GM21786 (cell line): ENCODE measurements around the gene TRUB2.

Experiments
- ATAC-seq: cut with Tn5 transposase; IDR thresholded peaks from one replicate; pipeline ENCODE4 v1.9.1; 2021; ENCODE audit not compliant: unreplicated experiment

The TRUB2 gene, protein sequence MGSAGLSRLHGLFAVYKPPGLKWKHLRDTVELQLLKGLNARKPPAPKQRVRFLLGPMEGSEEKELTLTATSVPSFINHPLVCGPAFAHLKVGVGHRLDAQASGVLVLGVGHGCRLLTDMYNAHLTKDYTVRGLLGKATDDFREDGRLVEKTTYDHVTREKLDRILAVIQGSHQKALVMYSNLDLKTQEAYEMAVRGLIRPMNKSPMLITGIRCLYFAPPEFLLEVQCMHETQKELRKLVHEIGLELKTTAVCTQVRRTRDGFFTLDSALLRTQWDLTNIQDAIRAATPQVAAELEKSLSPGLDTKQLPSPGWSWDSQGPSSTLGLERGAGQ

DNA sequence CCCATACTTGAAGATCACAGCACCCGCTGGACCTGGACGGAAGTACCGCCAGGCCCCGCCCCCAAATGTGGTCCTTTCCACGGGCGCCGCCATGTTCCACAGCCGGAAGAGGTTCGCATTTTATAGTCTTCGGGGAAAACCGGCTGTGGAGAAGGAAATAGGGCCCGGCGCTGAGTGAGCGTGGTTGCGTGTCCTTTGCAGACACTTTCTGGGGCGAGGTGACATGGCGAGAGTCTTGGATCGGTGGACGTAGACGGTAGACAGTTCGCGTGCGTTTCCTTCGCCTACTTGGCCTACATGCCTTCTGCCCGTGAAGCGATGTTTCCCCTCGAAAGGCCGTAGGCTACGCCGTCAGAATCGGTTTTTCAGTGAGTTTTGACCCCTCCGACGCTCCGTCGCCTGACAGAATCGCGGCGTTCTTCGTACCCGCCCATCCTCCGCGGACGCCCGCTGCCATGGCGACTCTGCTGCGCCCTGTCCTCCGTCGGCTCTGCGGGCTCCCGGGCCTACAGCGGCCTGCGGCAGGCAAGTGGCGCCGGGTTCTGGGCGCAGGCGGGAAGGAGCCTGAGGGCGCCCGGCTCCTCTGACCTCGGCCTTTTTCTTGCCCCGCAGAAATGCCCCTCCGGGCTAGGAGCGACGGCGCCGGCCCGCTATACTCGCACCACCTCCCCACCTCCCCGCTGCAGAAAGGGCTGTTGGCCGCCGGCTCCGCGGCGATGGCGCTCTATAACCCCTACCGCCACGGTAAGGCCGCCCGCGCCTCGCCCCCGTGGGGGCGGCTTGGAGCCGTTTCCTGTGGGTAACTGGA is at the start of gene TRUB2, which contains the start of gene COQ4:
TSS of gene TRUB2 (minus strand) at position 44 of the 808 bp plus-strand sequence. CDS start at position 5, 39 bp downstream.
TSS of gene COQ4 (plus strand) at position 436 of the 808 bp plus-strand sequence. CDS start at position 456, 20 bp downstream.
- ATAC-seq = peak; percentile 80

DNA sequence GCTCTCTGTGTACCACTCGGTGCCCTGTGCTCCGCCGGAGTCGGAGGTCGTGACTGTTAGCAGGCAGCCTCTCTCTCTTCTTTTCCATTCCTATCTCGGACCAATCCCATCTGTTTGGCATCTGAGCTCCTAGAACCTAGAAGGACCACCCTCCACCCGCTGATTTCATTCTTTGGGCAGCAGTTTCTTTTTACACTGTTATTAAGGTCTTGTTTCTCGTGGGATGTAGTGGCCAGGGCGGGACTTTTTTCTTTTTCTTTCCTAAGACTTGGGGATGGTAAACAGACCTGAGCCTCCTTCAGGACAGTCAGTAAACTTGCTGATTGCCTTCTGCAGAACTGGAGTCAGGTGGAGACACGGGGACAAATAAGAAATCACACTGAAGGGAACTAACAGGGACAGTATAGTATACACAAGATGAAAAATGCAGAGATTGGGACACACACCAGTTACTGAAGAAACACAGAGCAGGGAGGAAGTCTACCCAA is 49.4 kb upstream of the TRUB2 start:
- no peak for ATAC-seq

DNA sequence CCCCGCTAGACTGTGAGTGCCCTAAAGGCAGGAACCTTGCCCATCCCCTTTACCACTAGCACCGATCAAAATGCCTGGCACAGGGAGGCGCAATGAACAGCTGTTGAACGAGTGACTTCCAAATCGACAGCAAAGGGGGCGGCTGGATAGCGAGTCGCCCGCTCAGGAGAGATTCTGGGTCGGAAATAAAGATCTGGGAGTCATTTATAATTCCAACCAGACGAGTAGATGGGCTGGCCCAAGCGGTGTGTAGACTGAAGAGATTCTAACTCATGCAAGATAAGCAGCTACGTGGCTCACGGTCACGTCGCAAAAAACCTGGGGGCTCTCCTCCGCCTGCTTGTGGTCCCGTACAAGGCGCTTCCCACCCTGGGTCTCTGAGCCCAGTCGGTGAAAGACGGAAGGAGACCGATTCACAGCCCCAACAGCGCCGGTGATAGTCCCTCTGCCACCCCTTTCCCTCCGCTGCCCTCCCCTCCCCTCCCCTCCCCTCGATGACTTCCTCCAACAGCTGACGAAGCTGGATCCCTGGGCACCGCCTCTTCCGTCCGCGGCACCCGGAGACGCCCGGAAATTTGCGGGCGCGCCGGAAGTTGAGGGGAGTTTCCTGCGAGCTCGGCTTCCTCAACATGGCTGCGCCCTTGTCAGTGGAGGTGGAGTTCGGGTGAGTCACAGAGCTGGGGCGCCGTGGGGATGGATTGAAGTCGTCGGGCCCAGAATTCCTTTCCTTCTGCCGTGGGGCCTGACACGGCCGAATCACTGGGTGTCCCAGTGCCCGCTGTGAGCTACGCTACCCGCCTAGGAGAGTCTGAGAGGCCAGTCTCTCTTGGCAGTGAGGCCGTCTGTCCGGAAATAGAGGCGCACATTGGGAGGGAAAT is 48.7 kb upstream of the TRUB2 start, which contains the start of gene URM1:
TSS of gene URM1 (plus strand) at position 623 of the 878 bp plus-strand sequence. CDS start at position 630, 7 bp downstream.
- ATAC-seq = peak; percentile 93

DNA sequence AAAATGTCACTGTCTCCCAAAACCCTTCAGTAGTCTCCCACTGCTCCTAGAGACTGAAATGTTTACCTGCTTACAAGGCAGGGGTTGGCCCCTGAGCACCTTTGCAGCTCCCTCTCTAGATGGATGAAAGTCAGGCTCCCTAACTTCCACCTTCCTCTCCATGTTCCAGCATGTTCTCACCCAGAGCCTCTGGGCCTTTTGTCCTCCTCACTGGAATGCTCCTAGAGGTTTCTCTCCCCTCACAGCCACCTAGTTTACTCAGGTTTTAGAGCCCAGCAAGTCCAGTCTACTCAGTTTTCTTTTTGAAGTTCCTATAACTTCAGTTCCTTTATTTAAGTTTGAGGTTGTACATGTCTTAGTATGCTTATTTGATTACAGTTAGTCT is 48.1 kb upstream of the TRUB2 start:
- ATAC-seq = no peak

DNA sequence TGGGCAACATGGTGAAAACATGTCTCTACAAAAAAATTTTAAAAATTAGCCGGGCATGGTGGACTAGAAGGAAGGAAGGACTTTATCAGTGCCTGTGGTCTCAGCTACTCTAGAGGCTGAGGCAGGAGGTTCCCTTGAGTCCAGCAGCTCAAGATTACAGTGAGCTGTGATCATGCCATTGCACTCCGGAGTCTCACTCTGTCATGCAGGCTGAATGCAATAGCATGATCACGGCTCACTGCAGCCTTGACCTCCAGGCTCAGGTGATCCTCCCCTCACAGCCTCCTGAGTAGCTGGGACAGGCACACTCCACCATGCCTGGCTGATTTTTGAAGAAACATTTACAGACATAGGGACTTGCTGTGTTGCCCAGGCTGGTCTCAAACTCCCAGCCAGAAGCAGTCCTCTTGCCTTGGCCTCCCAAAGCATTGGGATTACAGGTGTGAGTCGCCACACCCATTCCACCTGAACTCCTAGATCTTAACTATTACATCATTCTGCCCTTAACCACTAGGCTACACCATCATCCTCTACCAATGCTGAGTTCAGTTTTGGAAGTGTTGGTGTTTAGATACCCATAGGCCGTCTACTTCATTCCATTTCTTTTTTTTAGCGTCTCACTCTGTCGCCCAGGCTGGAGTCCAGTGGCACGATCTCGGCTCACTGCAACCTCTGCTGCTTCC is 46.9 kb upstream of the TRUB2 start:
- no peak for ATAC-seq

DNA sequence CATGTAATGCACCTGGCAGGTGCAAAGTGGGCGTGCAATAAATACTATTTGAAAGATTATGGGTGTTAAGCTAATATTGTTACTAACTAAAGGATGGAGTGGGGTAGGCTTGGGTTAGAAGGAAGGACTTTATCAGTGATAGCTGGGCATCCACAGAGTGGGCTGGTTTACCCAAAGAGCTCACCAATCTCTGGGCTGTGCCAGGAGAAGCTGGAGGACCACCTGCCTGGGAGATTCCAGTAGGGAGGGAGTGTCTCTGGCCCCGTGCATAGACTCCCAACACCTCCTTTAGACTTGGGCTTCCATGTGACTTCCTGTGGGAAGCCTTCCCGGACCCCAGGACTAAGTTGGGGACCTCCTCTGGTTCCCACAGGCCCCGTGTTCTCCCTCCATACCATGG is 43.3 kb upstream of the TRUB2 start:
- no peak for ATAC-seq

DNA sequence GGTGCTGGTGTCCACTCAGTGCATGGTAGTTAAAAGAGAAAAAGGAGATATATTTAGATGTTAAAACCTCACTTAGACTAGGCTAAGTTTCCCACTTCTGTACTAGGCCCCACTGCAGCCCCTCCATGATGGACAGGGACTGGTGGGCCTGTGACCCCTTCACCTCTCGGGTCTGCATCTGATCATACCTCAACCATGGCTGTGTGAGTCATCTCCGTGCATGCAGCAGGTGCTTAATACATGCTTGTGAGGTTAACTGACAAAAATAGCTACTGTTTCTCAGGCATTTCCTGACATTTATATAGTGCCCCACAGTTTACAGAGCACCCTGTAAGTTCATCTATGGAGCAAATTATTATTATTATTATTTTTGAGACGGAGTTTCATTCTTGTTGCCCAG is 40.5 kb upstream of the TRUB2 start:
- no peak for ATAC-seq

DNA sequence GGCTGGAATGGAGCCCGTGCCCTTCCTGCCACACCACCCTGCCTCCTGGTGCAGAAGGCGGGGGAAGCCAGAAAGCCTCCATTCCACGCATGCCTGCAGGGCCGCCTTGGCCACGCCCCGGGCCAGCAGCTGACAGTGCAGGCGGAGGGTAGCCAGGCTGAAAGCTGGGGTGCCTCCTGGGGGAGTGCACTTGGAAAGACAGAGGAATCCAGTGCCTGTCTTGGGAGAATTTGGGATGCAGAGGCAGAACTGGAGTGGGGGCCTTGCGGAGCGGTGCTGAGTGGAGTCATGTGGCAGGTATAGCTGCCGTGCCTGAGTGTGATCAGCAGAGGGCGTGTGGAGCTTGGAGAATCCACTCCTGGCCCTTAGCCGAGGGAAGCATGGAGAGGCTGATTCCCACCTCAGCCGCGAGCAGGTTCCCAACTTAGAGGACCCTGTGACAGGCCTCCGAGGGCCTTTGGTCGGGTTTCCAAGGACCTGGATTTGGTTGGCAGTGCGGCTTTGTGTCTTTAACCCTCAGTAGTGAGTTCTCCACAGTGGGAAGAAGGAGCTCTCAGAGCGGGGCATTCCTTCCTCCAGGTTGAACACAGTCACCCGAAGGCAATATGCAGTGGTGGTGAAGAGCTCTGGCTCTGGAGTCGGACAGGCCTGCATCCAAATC is 39.9 kb upstream of the TRUB2 start:
- ATAC-seq = peak; percentile 70

DNA sequence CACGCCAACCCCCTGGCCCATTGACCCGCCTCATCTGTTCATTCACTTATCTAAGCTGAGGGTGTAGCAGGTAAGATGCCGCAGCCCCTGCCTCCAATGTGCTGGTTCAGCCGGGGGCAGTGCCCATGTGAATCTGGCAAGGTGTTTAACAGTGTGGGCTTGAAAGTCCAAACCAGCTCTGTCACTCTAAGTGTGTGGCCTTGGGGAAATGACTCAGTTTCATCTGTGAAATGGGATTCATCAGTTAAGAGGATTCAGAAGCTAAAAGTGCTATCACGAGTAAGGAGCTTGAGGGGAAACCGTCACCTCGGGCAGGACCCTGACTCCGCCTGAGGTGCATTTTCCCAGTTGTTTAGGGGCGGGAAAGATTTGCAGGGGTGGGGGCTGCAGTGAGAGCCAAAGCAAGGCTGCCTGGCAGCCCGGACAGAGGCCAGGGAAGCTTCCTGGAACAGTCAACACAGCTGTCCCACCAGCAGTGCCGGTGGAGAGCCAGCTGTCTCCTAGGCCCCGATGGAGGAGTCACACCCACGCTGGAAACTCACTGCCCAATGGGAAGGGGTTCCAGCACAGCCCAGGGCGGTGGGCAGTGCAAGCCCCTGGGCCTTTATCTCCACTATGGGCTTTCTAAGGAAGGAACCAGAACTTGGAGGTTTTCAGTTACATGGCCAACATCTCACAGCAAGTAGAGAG is 39.2 kb upstream of the TRUB2 start:
- ATAC-seq = peak; percentile 14

DNA sequence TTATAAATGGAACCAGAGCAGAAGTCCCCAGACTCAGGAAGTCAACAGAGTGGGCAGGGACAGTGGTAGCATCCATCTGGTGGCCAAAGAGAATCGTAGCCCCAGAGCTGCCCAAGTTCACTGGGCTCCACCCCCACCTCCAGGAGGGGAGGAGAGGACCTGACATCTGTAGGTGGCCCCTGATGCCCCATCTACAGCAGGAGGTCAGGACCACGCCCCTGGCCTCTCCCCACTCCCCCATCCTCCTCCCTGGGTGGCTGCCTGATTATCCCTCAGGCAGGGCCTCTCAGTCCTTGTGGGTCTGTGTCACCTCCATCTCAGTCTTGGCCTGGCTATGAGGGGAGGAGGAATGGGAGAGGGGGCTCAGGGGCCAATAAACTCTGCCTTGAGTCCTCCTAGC is 38.6 kb upstream of the TRUB2 start:
- no peak for ATAC-seq

DNA sequence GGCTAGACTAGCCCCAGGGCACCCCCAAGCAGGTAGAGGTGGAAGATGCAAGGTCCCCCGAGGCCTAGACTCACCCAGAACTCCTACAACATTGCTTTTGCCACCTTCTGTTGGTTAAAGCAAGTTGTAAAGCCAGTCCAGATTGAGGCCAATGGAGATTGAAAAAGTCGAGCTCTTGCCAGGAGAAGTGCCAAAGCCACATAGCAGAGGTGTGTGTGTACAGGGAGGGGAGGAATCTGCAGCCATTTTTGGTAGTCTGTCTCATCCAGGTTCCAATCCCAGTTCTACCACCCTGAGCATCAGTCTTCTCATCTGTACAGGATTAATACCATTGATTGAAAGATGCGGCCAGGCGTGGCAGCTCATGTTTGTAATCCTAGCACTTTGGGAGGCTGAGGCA is 36.6 kb upstream of the TRUB2 start:
- ATAC-seq = no peak

DNA sequence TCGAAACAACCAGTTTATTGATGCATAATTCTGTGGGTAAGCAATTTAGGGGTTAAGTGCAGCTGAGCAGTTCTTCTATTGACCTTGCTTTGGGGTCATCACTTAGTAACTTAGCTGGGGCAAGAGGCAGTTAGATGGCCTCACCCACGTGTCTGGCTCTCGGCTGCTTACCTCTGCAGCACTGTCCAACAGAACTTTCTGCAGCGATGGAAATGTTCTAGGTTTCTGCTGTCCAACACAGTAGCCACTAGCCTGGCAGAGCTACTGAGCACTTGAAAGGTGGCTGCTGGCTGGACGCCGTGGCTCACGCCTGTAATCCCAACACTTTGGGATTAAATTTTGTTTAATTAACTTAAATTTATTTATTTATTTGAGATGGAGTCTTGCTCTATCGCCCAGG is 35.8 kb upstream of the TRUB2 start:
- no peak for ATAC-seq

DNA sequence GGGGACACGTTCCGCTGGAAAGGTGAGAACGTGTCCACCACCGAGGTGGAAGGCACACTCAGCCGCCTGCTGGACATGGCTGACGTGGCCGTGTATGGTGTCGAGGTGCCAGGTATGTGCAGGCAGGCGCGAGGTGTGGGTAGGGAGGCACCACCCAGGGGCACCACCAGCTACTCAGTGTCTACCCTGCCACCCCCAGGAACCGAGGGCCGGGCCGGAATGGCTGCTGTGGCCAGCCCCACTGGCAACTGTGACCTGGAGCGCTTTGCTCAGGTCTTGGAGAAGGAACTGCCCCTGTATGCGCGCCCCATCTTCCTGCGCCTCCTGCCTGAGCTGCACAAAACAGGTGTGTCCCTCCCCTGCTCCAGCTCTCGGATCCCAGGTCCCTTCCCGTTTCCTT is 33.2 kb upstream of the TRUB2 start:
- no peak for ATAC-seq

DNA sequence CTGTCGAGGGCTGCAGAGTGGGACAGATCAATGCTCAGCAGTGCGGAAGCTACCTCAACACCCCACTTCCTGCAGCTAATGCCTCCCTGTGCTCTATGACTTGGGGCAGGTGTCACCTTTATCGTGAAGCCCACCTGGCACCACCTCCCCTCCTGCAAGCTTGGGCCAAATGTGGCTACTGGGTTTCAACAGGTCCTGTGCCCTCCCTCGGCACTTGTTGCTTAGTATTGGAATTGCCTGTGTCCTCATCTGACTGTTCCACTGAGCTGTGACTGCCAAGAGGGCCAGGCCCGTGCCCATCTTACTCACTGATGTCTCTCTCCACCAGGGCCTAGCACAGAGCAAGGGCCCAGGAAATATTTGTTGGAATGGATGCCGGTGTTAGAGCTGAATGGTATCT is 27.5 kb upstream of the TRUB2 start:
- no peak for ATAC-seq

DNA sequence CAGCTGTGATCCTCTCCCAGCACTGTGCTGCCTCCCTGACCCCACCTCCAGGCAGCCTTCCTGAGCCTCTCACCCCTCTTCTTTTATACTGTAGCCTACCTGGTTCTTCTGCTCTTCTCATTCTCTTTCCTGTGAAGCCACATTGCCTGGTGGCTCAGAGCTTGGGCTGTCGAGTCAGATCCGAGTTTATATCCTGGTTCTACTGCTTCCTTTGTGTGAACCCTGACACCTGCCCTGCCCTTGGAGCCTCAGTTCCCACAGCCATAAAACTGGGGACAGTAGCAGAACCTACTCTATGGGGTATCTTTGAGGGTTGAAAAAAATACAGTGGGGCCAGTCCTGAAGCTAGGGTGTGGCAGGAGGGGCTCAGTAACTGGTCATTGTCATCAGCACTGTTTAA is 26.9 kb upstream of the TRUB2 start:
- no peak for ATAC-seq

DNA sequence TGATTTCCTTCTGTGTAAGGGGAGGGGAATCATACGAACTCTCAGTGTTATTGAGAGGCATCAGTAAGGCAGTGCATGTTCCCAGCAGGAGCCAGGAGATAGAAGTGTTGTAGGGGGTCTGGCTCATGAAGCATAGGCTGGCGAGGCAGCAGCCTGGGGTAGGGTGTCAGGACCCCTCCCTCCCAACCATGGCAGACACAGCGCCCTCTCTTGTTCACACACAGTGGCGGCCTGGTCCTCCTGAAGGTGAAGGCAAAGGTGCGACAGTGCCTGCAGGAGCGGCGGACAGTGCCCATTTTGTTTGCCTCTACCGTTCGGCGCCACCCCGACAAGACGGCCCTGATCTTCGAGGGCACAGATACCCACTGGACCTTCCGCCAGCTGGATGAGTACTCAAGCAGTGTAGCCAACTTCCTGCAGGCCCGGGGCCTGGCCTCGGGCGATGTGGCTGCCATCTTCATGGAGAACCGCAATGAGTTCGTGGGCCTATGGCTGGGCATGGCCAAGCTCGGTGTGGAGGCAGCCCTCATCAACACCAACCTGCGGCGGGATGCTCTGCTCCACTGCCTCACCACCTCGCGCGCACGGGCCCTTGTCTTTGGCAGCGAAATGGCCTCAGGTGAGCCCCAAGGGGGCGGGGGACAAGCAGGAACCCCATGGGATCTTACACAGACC is 22.8 kb upstream of the TRUB2 start:
- no peak for ATAC-seq

DNA sequence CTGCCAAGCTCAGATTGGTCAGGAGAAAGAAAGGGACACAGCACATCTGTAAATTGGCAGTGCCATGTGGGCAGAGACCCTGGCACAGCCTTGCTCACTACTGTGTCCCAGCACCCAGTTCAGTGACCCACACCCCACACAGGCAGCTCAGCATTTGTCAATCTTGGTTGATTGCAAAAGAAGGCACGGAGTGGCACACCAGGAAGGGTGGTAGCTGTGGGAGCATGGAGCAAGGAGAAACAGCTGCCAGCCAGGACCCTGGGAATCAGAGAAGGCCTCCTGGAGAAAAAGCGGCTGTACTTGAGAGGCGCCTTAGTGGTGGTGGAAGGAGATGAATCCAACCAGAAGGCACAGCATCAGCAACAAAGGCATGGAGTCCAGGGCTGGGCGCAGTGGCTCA is 21.6 kb upstream of the TRUB2 start:
- ATAC-seq = no peak

DNA sequence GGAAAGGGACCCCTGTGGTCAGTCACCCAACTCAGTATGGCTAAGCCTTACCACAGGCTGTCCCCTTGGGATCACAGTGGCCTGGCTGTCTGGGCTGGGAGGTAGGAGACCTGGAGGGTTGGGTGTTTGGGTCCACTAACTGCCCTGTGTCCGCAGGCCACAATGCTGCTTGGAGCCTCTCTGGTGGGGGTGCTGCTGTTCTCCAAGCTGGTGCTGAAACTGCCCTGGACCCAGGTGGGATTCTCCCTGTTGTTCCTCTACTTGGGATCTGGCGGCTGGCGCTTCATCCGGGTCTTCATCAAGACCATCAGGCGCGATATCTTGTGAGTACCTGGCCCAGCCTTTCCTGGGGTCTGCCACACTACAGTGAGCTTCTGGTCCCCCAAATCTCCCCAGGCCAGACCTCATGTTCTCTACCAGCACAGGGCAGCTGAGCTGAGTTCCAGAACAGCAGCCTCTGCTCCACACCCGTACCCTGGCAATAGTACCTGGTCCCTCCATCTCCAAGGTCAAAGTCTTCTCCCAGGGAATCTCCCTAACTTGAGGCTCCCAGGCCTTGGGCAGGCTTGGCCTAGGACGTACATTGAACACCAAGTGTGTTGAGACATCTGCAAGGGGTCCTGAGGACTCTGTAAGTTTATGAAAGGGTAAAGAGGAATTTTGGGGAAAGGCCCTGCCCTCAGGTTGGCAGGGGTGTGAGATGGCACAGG is 20.9 kb upstream of the TRUB2 start:
- no peak for ATAC-seq
